Measurements from ENCODE around the gene PIP4K2B.

- no peak for TF ChIP-seq EZH2 (IDR thresholded peaks at IDR 0.05)
- no peak for TF ChIP-seq POLR2AphosphoS5 (IDR thresholded peaks at IDR 0.05; ENCODE audit: borderline replicate concordance, low read depth, low read length)
These were observed 65.9 kb downstream of the PIP4K2B start for GRCh38 chr17:38733282-38733981.

Data from SK-N-MC (cell line).